HG02852 (cell line): Measurements from ENCODE around the gene TCERG1L.

Experiments
- ATAC-seq: cut with Tn5 transposase; IDR thresholded peaks from one replicate; pipeline ENCODE4 v1.9.1; 2021; ENCODE audit warnings: mild to moderate bottlenecking, moderate library complexity; ENCODE audit not compliant: unreplicated experiment

TCERG1L gene

GRCh38 chr10:131077724-131078123, 233.8 kb downstream of the TCERG1L start:
- ATAC-seq = no peak

- no peak for ATAC-seq
These were observed 234.5 kb downstream of the TCERG1L start for GRCh38 chr10:131077031-131077430.

- ATAC-seq = no peak
These were observed 235.2 kb downstream of the TCERG1L start for GRCh38 chr10:131076356-131076755.

- no peak for ATAC-seq
These were observed 236.2 kb downstream of the TCERG1L start for GRCh38 chr10:131075218-131075770.

GRCh38 chr10:131074682-131075081, 236.8 kb downstream of the TCERG1L start:
- ATAC-seq = no peak

- ATAC-seq = no peak
These were observed 238.0 kb downstream of the TCERG1L start for GRCh38 chr10:131073469-131074035.

- ATAC-seq = no peak
These were observed 238.7 kb downstream of the TCERG1L start for GRCh38 chr10:131072651-131073468.

GRCh38 chr10:131071721-131072120, 239.8 kb downstream of the TCERG1L start:
- no peak for ATAC-seq

GRCh38 chr10:131070856-131071255, 240.7 kb downstream of the TCERG1L start:
- ATAC-seq = no peak

- no peak for ATAC-seq
These were observed 242.8 kb downstream of the TCERG1L start for GRCh38 chr10:131068760-131069159.

- no peak for ATAC-seq
These were observed 243.2 kb downstream of the TCERG1L start for GRCh38 chr10:131068311-131068710.

- no peak for ATAC-seq
These were observed 243.8 kb downstream of the TCERG1L start for GRCh38 chr10:131067690-131068089.

GRCh38 chr10:131065673-131066305, 245.7 kb downstream of the TCERG1L start:
- no peak for ATAC-seq

- ATAC-seq = no peak
These were observed 248.2 kb downstream of the TCERG1L start for GRCh38 chr10:131063311-131063710.

- ATAC-seq = no peak
These were observed 248.8 kb downstream of the TCERG1L start for GRCh38 chr10:131062621-131063260.

- no peak for ATAC-seq
These were observed 250.3 kb downstream of the TCERG1L start for GRCh38 chr10:131061216-131061615.

- ATAC-seq = no peak
These were observed 251.6 kb downstream of the TCERG1L start for GRCh38 chr10:131059881-131060280.

GRCh38 chr10:131058799-131059198, 252.7 kb downstream of the TCERG1L start:
- no peak for ATAC-seq

- ATAC-seq = no peak
These were observed 254.7 kb downstream of the TCERG1L start for GRCh38 chr10:131056781-131057180.

- ATAC-seq = no peak
These were observed 255.4 kb downstream of the TCERG1L start for GRCh38 chr10:131056091-131056579.

- no peak for ATAC-seq
These were observed 256.1 kb downstream of the TCERG1L start for GRCh38 chr10:131055437-131055836.
